Central memory CD4-positive, alpha-beta T cell (primary cell): ENCODE measurements around the gene ATG7.

Experiments used
- DNase-seq: peaks from one replicate; pipeline ENCODE4 v3.0.0; 2022

The ATG7 gene

GRCh38 chr3:11363715-11364114 lies 91.5 kb downstream of the ATG7 start:
- DNase-seq = no peak

- no peak for DNase-seq
Measured at GRCh38 chr3:11364181-11364580, 92.0 kb downstream of the ATG7 start.

DNA sequence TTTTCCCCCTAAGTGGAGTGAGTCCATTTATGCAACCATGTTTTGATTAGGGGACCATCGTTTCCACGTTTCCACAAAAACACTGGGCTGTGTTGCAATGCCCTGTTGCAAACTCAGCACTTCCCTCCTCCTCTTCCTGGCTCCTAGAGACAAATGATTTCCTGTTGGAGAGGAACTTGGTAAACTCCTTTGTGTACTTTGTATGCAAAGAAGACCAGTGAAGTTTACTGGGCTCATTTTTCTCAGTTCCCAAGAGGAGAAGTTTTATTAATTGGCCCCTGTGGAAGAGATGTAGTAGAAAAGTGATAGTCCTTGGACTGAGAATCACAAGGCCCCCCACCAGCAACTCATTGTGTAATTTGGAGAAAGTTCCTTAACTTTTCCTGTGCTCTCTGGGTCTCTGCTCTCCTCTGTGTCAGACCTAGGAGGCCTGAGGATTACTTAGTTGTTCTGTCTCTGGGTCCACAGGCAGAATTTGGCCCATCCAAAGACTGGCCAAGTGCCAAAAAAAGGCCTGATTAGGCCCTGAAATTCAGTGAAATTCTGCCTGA lies 95.0 kb downstream of the ATG7 start:
- DNase-seq = no peak

- DNase-seq = no peak
Measured at GRCh38 chr3:11370191-11370590, 98.0 kb downstream of the ATG7 start.

GRCh38 chr3:11370966-11371365 lies 98.8 kb downstream of the ATG7 start:
- no peak for DNase-seq

GRCh38 chr3:11371747-11372146 lies 99.5 kb downstream of the ATG7 start:
- DNase-seq = no peak

DNA sequence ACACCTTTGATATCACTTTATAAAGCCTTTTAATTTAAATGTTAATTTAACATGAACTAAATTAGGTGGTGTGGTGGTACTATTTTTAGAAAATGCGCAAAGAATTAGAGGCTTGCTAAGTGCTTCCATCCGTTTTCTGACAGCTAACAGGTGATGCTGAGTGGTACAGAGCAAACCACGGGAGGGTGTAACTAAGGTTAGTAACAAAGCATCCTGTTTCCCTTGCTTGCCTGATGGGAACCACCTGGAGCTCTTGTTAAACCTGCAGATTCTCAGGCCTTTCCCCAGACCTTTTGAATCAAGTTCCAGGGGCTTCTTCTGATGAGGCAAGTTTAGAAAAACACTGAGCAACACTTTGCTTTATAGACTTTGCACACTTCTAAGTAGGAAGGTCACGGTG lies 101.0 kb downstream of the ATG7 start:
- DNase-seq = no peak

- no peak for DNase-seq
Measured at GRCh38 chr3:11373654-11374053, 101.5 kb downstream of the ATG7 start.

- no peak for DNase-seq
Measured at GRCh38 chr3:11375333-11376088, 103.3 kb downstream of the ATG7 start.

DNA sequence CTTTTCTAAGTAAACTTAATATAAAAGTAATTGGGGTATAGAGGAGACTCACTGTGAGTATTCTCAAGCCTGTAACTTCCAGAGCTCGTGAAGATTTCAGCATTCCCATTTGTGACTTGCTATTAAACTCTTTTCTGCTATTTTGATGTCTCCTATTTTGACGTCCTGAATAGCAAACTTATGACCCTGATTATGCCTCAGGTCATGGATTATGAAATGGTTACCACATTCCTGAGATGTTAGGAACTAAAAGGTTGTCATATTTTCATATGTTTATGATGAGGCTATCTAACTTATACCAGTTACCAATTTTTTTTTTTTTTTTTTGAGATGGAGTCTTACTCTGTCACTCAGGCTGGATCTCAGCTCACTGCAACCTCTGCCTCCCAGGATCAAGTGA lies 105.5 kb downstream of the ATG7 start:
- DNase-seq = no peak

GRCh38 chr3:11379238-11379823 lies 107.1 kb downstream of the ATG7 start:
- peak; percentile 17 for DNase-seq

DNA sequence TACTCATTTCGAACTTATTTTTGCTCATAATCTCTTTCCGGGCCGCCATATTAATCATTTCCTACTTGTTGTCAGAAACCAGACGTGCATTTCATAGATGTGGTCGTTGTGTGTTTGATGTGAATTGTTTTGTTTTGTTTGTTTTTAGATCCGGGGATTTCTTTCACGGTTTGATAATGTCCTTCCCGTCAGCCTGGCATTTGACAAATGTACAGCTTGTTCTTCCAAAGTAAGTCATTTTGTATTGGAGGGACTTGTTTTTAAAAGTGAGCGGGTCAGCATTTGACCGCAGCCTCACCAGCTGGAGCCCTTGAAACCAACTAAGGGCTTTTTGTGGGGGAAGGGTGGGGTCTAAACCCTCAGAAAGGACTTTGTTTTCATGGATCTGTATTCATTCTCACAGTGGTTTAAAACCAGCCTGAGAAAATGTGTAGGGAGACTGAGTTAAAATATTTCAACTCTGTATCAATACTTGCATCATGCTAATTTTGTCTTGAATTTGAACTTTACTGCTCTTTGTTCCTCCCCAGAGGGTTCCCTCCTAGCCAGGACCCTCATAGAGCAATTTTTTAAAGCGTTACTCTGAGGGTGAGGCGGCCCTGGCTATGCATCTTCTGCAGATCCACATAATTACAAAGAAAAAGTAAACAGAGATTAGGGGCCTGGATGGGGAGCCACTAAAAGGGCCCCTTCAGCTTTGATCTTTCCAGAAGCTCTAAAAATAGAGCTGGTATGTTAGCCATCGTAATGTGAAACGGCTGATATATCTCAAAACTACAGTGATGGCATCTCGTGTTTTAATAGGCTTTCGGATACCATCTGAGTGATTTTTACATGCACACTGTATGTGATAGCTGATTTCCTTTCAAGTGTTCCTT lies 107.9 kb downstream of the ATG7 start:
- no peak for DNase-seq

- no peak for DNase-seq
Measured at GRCh38 chr3:11381141-11381540, 108.9 kb downstream of the ATG7 start.

DNA sequence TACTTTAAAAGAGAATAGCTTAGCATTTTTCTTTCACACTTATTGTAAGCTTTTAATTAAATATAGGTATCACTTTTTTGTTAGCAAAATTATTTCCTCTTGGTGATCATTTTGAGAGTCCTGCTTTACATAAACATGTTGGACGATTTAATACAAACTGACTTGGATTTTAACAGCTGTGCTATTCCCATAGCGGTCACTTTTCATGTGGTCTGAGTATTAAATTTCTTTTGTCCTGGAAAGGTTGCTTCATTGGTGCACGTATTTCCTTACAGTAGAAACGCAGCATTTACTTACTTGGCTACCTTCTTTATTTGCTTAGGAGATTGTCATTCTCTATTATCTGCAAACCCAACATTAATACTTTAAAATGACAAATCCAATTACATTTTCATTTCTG lies 109.4 kb downstream of the ATG7 start:
- DNase-seq = no peak

DNA sequence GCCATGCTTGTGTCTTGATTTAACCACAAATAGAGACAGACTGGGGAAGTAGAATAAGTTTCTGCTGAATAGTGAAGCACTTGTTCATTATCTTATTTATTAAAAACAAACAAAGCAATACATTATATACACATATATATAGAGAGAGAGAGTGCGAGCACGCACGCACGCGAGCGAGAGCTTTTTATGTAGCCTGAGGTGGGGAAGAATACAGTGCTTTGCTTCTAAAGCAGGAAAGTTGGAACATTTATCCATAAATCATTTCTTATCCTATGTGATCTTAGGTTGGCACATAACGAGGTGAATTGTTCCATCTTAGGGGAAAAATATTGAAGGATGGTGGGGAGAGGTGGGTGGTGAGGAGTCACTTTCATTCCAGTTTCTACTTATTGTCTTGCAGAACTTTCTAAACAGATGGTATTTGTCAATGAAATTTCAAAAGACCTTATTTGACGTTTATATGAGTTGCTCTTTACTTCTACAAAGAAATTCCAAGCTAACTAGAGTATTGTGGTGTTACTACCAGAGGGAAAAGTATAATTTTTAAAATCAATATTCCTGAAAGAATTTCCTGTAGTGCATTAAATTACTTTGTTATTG lies 110.0 kb downstream of the ATG7 start:
- DNase-seq = no peak

- DNase-seq = no peak
Measured at GRCh38 chr3:11384074-11384473, 111.9 kb downstream of the ATG7 start.

DNA sequence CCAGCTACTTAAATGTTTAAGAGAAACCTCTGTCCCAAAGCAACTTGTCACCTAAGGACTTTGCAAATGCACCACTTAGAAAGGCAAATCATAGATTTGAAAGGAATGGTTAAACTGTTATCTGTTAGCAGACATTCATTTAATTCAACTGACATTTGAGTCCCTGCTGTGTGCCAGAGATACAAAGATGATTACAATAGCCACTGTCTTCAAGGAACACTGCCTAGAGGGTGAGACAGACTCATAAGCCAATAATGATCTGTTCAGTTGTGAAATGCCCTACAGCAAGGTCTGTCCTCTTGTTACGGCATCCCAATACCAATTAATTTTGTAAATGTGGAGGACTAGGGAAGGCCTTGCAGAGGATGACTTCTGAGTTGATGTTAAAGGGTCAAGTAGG lies 113.1 kb downstream of the ATG7 start:
- no peak for DNase-seq

DNA sequence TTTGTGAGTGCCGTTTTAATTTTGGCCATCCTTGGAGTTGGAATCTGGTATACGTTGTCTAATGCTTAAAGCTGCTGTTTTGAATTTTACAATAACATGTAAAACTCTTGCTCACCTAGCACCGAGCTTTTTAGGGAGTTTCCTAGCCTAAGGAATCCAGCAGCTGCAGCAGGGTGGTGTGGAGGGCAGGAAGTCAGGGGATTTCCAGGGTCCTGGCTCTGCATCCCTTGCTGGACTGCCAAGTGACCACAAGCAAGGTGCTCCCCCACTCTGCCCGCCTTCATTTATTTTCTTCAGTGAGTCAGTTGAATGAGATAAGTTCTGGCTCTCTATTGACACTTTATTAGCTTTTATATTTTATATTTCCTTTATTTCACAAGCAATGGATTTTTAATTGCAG lies 113.7 kb downstream of the ATG7 start:
- DNase-seq = no peak

GRCh38 chr3:11386465-11387113 lies 114.4 kb downstream of the ATG7 start:
- DNase-seq = no peak

DNA sequence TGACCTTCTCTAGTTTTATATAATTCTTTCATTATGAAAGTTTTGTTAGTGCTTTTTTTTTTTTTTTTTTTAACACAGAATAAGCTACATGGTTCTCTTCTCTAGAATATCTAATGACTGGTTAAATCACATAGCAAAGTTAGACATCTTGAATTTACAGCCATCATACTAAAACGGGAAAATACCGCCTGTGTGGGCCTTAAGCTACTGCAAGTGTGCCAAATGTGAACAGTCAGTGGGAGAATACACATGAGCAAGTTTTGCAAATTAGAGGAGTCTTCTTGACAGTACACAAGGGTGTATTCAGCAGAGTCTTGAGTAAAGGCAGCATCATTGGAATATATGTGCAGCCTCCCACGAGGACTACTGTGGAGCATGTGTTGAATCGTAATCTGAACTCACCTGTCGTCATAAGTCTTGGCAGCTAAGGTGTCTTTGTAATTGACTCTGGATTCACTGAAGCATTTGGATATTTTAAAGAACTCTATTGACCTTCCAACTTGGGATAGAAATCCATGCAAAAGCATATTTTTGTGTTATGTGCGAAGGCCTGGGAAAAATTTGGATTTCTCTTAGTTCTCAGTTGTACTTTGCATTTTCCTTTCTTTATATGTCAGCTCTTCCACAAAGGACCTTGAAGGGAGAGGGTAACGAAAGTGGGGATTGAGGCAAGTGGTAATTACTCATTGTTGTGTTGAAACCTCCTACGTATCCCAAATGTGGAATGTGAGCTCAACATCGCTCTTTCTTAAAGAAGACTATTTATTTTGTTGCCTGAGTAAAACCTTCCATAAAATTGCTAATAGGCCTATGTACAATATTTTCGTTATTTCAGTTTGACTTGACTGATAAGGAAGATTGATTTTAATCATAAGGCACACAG lies 117.4 kb downstream of the ATG7 start:
- no peak for DNase-seq

DNA sequence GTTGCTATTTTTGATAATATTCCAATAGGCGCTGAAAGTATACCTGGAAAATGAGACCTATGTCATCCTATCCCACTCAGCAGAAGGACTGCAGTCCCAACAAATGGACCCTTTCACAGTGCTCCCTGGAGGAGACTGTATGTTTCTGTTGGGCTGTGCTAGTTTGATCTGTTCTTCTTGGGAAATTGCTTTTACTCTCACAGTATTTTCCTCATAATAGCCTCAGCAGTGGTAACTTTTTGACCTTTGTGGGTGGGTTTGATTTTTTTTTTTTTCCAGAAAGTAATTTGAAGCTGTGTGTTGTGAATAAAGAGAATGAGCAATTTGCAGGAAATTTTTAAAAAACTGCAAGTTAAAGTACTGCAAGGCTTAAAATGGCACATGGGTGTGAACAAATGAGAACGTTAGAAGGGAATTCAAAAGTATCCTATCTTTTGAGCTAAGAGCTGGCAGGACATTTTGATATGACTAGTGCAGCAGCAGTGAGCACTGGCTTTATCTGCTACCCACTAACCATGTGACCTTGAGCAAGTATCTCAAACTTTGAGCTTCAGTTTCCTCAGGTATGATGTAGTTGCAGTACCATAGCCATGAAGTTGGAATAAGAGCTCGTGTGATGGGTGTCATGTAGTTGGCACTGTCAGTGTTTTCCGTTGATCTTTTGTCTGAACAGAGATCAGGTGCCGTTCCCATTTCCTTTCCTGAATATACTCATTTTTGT lies 118.4 kb downstream of the ATG7 start:
- DNase-seq = no peak
